Endothelial cell of umbilical vein (primary cell): Measurements from ENCODE around the gene MED19. TPM values are rescaled to one million over a fixed set of nuclear protein-coding genes. Genes with fewer than 3 reads are reported as not detected.

Source experiments
- BruUV-seq: library from RNA; stranded (reverse); fragments of 400-500 nt; replicated peaks from 2 replicates; lab custom pipeline; 2021; lab: Mats Ljungman, UMichigan
- CTCF ChIA-PET: fragments of 300-600, 350-600 bp; sonication (Branson Sonifier 250); formaldehyde crosslinking; loops from one replicate; lab custom pipeline; 2021; ENCODE audit warnings: antibody characterized with exemption, inconsistent platforms; lab: Charles Lee
- POLR2A ChIA-PET: fragments of 300-600, 350-600 bp; sonication (Branson Sonifier 250); formaldehyde crosslinking; loops from one replicate; lab custom pipeline; 2021; ENCODE audit warnings: antibody characterized with exemption, inconsistent platforms; lab: Charles Lee
- DNase-seq: peaks from one replicate; pipeline ENCODE4 v3.0.0-alpha.2; 2011; ENCODE audit warnings: low read depth, low spot score
- FAIRE-seq: peaks from 2 replicates; lab custom pipeline; 2011; peaks lifted over from hg19 to GRCh38; lab: Jason Lieb, UNC
- H2AFZ ChIP-seq: 2 replicates; pipeline ENCODE4 v1.6.0; 2012; ENCODE audit warnings: low read depth, low read length, control low read depth, inconsistent platforms
- H3K27ac ChIP-seq: 2 replicates; pipeline ENCODE4 v1.5.1; 2011; ENCODE audit warnings: low read depth, mild to moderate bottlenecking, control low read depth, low read length, moderate library complexity; ENCODE audit not compliant: insufficient read depth
- H3K27me3 ChIP-seq, 2 experiments: 2 replicates each; pipeline versions ENCODE4 v1.6.0 to v1.6.1; 2011; ENCODE audit warnings: low read length in 2 of 2, mixed read lengths in 1 of 2; ENCODE audit not compliant: control insufficient read depth in 2 of 2, insufficient read depth in 2 of 2
- H3K36me3 ChIP-seq, 2 experiments: 2 replicates in 1 of 2; 3 replicates in 1 of 2; pipeline ENCODE4 v1.5.1; 2011; ENCODE audit warnings: low read length in 2 of 2, mild to moderate bottlenecking in 1 of 2, moderate library complexity in 1 of 2; ENCODE audit not compliant: control insufficient read depth in 2 of 2, insufficient read depth in 2 of 2; ENCODE audit errors: extremely low read depth in 1 of 2
- H3K4me1 ChIP-seq: 3 replicates; pipeline ENCODE4 v1.5.1; 2011; ENCODE audit warnings: mild to moderate bottlenecking, low read length; ENCODE audit not compliant: control insufficient read depth, insufficient read depth; ENCODE audit errors: extremely low read depth
- H3K4me2 ChIP-seq: 2 replicates; pipeline ENCODE4 v1.6.1; 2011; ENCODE audit warnings: low read length, control low read depth, mixed read lengths; ENCODE audit not compliant: insufficient read depth
- H3K4me3 ChIP-seq, 3 experiments: fragments of 200-600 bp in 1 of 3; sonication (generic), shearing (Covaris generic) in 1 of 3; replicated peaks in 1 of 3; 2 replicates each; pipeline ENCODE4 v1.5.1; 2011 to 2016; ENCODE audit warnings: control low read depth in 3 of 3, low read length in 3 of 3, mild to moderate bottlenecking in 2 of 3, inconsistent platforms in 1 of 3, low read depth in 1 of 3, moderate library complexity in 1 of 3; ENCODE audit not compliant: insufficient read depth in 1 of 3
- H3K79me2 ChIP-seq: 2 replicates; pipeline ENCODE4 v1.6.0; 2012; ENCODE audit warnings: low read length, inconsistent platforms; ENCODE audit not compliant: control insufficient read depth, insufficient read depth
- H3K9ac ChIP-seq: replicated peaks from 2 replicates; pipeline ENCODE3; 2011; ENCODE audit warnings: low read length, control low read depth; ENCODE audit not compliant: insufficient read depth; ENCODE audit errors: extremely low read depth
- H3K9me1 ChIP-seq: replicated peaks from 3 replicates; pipeline ENCODE4 v1.6.0; 2011; ENCODE audit warnings: mild to moderate bottlenecking, low read length; ENCODE audit not compliant: control insufficient read depth, insufficient read depth; ENCODE audit errors: extremely low read depth
- H3K9me3 ChIP-seq: replicated peaks from 2 replicates; pipeline ENCODE4 v1.5.1; 2012; ENCODE audit warnings: low read length, inconsistent platforms; ENCODE audit not compliant: control insufficient read depth, insufficient read depth
- H4K20me1 ChIP-seq: replicated peaks from 2 replicates; pipeline ENCODE3; 2011; ENCODE audit warnings: mild to moderate bottlenecking, low read length; ENCODE audit not compliant: control insufficient read depth, insufficient read depth; ENCODE audit errors: extremely low read depth
- EZH2 ChIP-seq: IDR thresholded peaks from 2 replicates; pipeline ENCODE4 v1.6.1; 2012; ENCODE audit warnings: borderline replicate concordance, low read depth, mild to moderate bottlenecking, moderate library complexity, low read length, inconsistent platforms; ENCODE audit not compliant: severe bottlenecking
- FOS ChIP-seq: IDR thresholded peaks from 2 replicates; pipeline ENCODE4 v1.6.1; 2011; ENCODE audit warnings: mild to moderate bottlenecking, low read length, moderate library complexity, borderline replicate concordance; ENCODE audit not compliant: insufficient read depth
- GATA2 ChIP-seq: IDR thresholded peaks from 2 replicates; pipeline ENCODE4 v1.7.0; 2011; ENCODE audit warnings: low read depth, mild to moderate bottlenecking, moderate library complexity, mixed read lengths, low read length; ENCODE audit not compliant: insufficient read length, insufficient read depth
- JUN ChIP-seq: IDR thresholded peaks from 2 replicates; pipeline ENCODE4 v1.6.1; 2011; ENCODE audit warnings: borderline replicate concordance, low read depth; ENCODE audit not compliant: insufficient read length, insufficient read depth
- MYC ChIP-seq: IDR thresholded peaks from one replicate; pipeline ENCODE4 v1.6.1; 2011; ENCODE audit warnings: mild to moderate bottlenecking, low read depth, low read length
- POLR2A ChIP-seq: IDR thresholded peaks from 2 replicates; pipeline ENCODE4 v1.6.1; 2012; ENCODE audit warnings: low read depth, mild to moderate bottlenecking, control low read depth, low read length
- POLR2AphosphoS5 ChIP-seq: IDR thresholded peaks from 2 replicates; pipeline ENCODE4 v1.6.1; 2012; ENCODE audit warnings: low read depth, mild to moderate bottlenecking, control low read depth, low read length, moderate library complexity; ENCODE audit not compliant: insufficient read depth
- dilution Hi-C: fragments of 300-500 bp; cut with MboI; formaldehyde crosslinking; loops from one replicate; pipeline ENCODE4 v1.15.0; 2019; ENCODE audit warnings: low sequenced_read_pairs; ENCODE audit not compliant: extremely low pct_ligation_motif_present
- intact Hi-C: fragments of 100-400 bp; cut with micrococcal nuclease; formaldehyde crosslinking; loops from one replicate; pipeline ENCODE4 v1.10.0; 2022
- polyA plus RNA-seq, 4 experiments: library from polyadenylated mRNA; depleted of rRNA in 3 of 4; stranded (reverse) in 3 of 4; unstranded in 1 of 4; fragments of >200 nt; gene quantifications; 2 replicates each; pipeline versions ENCODE4 v1.2.1 to v1.2.3, GENCODE V29; 2011 to 2012; ENCODE audit warnings: missing spikeins in 1 of 4
- total RNA-seq: library from RNA; stranded (reverse); gene quantifications from 2 replicates; pipeline ENCODE4 v1.2.3, GENCODE V29; 2021
- TF ChIP-seq, protein P1 (sequence below): IDR thresholded peaks from 2 replicates; pipeline ENCODE4 v1.6.1; 2011; ENCODE audit not compliant: insufficient read depth, insufficient read length
- TF ChIP-seq, protein P2 (sequence below), 2 donors: IDR thresholded peaks; 1 replicate in 1 of 2; 2 replicates in 1 of 2; pipeline ENCODE4 v1.5.1; 2011; ENCODE audit warnings: low read length in 2 of 2, mild to moderate bottlenecking in 2 of 2, moderate library complexity in 2 of 2, control low read depth in 1 of 2, inconsistent platforms in 1 of 2, low read depth in 1 of 2; ENCODE audit not compliant: insufficient read depth in 1 of 2; ENCODE audit errors: extremely low read depth in 1 of 2

The MED19 gene
- total and polyA plus RNA-seq, 2 donors (not counting 3 experiments of a cell fraction or from before 2014, with no cell fraction given), result 25.1 to 48.0 TPM

GRCh38 chr11:57662893-57663292 is 49.1 kb downstream of the MED19 start:
- Histone ChIP-seq H3K79me2 (peaks cover 19% of the 10 kb centered on the region), H3K27ac (no peak overlapping the region), H4K20me1 (no peaks in the 10 kb centered on the region), H3K27me3 (no peaks in the 10 kb centered on the region), H3K36me3 (peaks cover 14% of the 10 kb centered on the region in 2 experiments), H2AFZ (no peak overlapping the region), H3K9me3 (no peaks in the 10 kb centered on the region), H3K4me3 (no peak overlapping the region), H3K4me1 (peaks cover 10% of the 10 kb centered on the region), H3K9me1 (no peaks in the 10 kb centered on the region), H3K9ac (no peak overlapping the region), H3K4me2 (no peak overlapping the region)
- TF ChIP-seq, protein P1, sequence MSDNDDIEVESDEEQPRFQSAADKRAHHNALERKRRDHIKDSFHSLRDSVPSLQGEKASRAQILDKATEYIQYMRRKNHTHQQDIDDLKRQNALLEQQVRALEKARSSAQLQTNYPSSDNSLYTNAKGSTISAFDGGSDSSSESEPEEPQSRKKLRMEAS, result no peak
- TF ChIP-seq, protein P2, sequence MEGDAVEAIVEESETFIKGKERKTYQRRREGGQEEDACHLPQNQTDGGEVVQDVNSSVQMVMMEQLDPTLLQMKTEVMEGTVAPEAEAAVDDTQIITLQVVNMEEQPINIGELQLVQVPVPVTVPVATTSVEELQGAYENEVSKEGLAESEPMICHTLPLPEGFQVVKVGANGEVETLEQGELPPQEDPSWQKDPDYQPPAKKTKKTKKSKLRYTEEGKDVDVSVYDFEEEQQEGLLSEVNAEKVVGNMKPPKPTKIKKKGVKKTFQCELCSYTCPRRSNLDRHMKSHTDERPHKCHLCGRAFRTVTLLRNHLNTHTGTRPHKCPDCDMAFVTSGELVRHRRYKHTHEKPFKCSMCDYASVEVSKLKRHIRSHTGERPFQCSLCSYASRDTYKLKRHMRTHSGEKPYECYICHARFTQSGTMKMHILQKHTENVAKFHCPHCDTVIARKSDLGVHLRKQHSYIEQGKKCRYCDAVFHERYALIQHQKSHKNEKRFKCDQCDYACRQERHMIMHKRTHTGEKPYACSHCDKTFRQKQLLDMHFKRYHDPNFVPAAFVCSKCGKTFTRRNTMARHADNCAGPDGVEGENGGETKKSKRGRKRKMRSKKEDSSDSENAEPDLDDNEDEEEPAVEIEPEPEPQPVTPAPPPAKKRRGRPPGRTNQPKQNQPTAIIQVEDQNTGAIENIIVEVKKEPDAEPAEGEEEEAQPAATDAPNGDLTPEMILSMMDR (IDR thresholded peaks at IDR 0.05; ENCODE audit: extremely low read depth in 1 of 2, insufficient read depth in 1 of 2, low read depth in 1 of 2, low read length in 2 of 2), result no peak
- TF ChIP-seq JUN, result no peak
- no peak for TF ChIP-seq EZH2
- no peak for TF ChIP-seq POLR2AphosphoS5
- TF ChIP-seq FOS, result no peak
- no peak for TF ChIP-seq POLR2A
- no peak for TF ChIP-seq MYC
- no peak for TF ChIP-seq GATA2
- FAIRE-seq, result no peak
- ChIA-PET CTCF (interaction anchor here (0.8 to 1.2 kb wide), 4 partner anchors 139 to 851 kb away, joined by 3 to 4 read pairs (median 3); no protein-coding TSS in a partner anchor), POLR2A (no interaction called here)
- dilution Hi-C loops (no loop called here), intact Hi-C loops (loop anchor here (10.0 kb wide), 2 partner anchors 142 to 852 kb away; no protein-coding TSS in a partner anchor)
- no peak for DNase-seq
- BruUV-seq, result no TSS peak
